ENCODE measurements around the gene KL.

KL gene

DNA sequence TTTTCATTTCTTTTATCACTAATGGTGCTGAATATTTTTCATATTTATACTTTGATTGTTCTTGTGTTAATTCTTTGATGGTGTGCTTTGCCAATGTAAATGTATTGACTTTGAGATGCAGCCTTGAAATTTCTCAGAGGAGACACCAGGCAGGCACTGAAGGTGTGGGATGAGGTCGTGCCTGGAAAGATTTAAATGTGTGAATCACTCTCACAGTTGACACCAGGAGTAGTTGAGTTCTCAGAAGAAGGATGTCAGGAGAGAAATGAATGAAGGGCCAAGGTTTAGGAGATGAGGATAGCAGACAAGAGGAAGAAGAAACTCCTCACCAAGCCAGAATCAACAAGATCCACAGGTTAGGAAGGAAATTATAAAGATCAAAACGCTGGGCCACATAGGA lies 10.1 kb upstream of the KL start:
- DNase-seq, result no peak

GRCh38 chr13:33006638-33007037 lies 9.6 kb upstream of the KL start:
- no peak for DNase-seq

- no peak for DNase-seq
Measured at GRCh38 chr13:33007237-33007636, 9.0 kb upstream of the KL start.

DNA sequence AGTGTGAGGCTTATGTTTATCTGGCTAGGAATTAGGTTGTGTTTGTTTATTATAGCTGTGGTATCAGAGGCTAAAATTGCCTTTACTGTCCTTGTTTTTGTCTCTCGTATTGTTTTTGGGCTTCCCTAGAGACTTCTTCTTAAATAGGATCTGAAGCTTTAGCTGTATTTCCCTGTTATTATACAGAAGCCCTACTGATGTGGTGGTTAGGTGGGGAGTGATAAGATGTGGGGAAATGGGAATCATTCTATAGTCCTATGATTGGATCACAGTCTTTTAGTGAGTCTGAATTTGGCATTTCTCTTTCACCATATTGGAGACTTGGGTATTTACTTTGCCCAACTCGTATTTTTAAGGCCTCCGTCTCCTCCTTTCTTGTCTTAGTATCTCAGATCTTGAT lies 8.3 kb upstream of the KL start:
- no peak for DNase-seq

GRCh38 chr13:33008946-33009722 lies 7.1 kb upstream of the KL start:
- no peak for DNase-seq

DNA sequence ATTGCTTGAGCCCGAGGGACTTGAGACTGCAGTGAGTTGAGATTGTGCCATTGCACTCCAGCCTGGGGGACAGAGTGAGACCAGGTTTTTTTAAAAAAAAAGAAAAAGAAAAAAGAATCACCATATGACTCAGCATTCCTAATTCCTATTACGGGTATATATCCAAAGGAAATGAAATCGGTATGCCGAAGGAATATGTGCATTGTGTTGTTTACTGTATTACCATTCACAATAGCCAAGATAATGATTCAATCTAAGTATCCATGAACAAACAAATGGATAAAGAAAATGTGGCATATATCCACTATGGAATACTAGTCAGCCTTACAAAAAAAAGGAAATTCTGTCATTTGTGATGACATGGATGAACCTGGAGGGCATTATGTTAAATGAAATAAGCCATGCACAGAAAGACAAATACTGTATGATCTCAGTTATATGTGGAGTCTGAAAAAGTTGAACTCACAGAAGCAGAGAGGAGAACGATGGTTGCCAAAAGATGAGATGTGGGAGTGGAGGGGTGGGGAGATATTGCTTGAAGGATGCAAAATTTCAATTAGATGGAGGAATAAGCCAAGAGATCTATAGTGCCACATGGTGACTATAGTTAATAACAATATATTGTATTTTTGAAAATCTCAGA lies 4.3 kb upstream of the KL start:
- no peak for DNase-seq

- DNase-seq, result peak; percentile 15
Measured at GRCh38 chr13:33014291-33014690, 1.9 kb upstream of the KL start.

GRCh38 chr13:33015241-33015668 lies 968 bp upstream of the KL start:
- no peak for DNase-seq

- no peak for DNase-seq
Measured at GRCh38 chr13:33015791-33016323, 366 bp upstream of the KL start.

GRCh38 chr13:33017323-33017929 lies 1.2 kb downstream of the KL start:
- DNase-seq, result peak; percentile 13

DNA sequence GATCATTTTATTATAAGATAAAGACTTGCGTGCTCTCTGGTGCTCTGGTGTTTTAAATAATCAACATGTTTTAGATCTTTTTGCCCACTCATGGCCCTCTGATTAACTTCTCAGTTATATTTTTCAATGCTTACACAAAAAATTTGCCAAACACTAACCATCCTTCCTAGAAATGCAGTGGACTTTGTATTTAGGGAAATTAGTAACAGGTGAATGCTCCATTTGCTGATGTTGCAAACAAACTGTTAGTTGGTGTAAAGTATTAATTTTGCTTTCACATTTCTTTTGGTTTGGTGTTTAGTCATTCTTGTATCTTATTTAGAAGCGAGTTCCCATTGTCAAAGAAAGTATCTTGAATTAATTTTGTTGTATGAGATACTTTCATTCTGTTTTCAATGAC lies 2.7 kb downstream of the KL start:
- no peak for DNase-seq

- DNase-seq, result no peak
Measured at GRCh38 chr13:33022986-33023385, 6.8 kb downstream of the KL start.

- no peak for DNase-seq
Measured at GRCh38 chr13:33025220-33025744, 9.1 kb downstream of the KL start.

GRCh38 chr13:33026489-33027152 lies 10.4 kb downstream of the KL start:
- no peak for DNase-seq

- no peak for DNase-seq
Measured at GRCh38 chr13:33028620-33029019, 12.4 kb downstream of the KL start.

GRCh38 chr13:33031277-33031676 lies 15.1 kb downstream of the KL start:
- no peak for DNase-seq

DNA sequence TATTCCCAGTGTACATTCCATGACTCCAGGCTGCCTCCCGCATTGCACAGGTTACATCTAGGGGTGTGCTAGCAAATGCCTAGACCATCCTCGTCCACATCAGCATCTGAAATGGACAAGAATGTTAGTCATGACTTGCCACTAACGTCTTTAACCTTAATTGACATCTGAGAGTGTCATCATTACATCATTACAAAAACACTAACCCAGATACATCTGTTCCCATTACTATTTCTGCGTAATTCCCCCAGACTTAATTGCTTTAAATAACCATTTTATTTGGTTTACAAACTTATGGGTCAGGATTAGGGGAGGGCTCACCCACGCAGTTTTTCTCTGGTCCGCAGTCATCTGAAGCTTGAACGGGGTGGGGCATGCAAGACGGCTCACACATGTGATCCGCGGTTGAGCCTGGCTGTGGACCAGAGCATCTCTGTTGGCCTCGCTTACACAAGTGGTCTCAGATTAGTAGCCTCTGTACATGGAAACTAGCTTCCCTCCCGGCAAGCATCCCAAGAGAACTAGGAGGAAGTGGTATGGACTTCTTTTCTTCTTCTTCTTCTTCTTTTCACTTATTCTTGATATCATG lies 15.9 kb downstream of the KL start:
- DNase-seq, result no peak

DNA sequence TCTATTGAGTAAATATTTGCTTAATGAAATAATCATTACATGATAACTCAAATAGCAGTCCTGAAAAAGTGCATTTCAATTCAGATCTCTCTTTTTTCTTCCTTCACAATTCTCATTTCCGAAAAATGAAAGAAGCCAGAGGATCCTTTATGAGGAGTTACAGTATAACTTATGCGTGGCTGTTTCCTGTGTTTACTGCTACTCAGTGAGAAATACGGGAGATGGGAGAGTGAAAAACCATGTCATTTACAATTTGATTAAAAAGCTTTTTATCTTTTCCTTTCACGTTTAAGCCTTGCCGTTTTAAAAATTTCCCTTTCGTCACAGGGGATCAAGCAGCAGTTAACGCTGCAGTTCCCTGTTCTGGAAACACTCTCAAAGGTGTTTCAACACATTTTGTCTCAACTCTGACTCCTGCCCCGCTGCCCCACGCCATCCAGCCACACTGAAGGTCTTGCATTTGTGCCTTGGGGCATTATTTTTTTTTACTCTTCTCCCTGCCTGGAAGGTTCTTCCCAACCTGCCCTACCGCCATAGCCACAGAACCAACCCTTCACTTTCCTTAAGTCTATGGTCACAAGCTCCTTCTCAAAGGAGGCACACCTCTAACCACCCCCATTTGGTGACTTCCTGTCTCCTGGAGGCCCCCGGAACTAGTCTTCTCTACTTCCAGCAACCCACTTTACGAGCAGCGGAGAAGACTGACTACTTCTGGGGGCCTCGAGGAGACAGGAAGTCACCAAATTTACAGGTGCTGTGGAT lies 17.0 kb downstream of the KL start:
- no peak for DNase-seq

DNA sequence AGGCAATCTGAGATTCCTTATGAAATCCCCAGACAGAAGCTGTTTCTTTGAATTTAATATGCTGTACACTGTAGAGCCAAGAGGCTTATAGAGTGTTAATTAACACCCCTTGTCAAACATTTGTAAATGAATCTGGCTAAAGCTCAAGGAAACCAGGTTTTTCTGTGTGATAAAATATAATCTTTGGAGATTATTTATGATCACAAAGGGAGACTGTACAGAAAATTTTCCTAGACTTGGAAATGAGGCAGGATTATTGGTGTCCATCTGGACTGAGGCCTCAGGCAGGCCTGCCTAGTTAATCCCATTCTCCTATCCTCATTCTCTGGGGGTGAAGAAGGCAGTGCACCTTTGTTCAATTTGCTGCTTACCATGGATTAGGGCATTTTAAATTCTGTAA lies 17.8 kb downstream of the KL start:
- no peak for DNase-seq

GRCh38 chr13:33034882-33035520 lies 18.8 kb downstream of the KL start:
- no peak for DNase-seq

DNA sequence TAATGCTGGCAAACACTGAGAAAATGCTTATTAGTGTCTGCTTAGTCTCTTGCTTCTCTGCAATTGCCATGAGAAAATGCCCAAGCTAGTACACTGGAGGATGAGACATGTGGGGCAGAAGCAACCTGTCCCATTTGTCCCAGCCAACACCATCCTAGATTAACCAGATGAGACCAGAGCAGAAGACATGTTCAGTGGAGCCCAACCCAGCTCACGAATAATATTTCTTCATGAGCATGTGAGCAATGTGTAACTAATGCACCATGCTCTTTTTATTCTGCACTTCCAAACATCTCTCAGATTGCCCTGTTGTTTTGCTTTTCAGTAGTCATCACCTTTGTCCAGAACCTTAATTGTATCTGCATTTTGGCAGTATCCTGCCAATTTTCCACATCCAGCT lies 21.4 kb downstream of the KL start:
- no peak for DNase-seq

Data from fibroblast of skin of back (primary cell).